Karpas-422 (cell line): ENCODE data around the gene MKKS. TPM values are rescaled to one million over a fixed set of nuclear protein-coding genes. Genes with fewer than 3 reads are reported as not detected.

Experiments used
- DNase-seq: peaks from one replicate; pipeline ENCODE4 v3.0.0-alpha.2; 2015
- H2AFZ ChIP-seq: fragments of 200-600 bp; sonication (generic); 2 replicates; pipeline ENCODE4 v1.6.1; 2014; ENCODE audit warnings: antibody characterized with exemption, low read length, mixed read lengths
- H3K27ac ChIP-seq: fragments of 200-600 bp; sonication (generic); 2 replicates; pipeline ENCODE4 v1.5.1; 2014; ENCODE audit warnings: mild to moderate bottlenecking, low read length, moderate library complexity
- H3K27me3 ChIP-seq: fragments of 200-600 bp; sonication (generic); 2 replicates; pipeline ENCODE4 v1.6.1; 2014; ENCODE audit warnings: low read length, mixed read lengths
- H3K36me3 ChIP-seq: fragments of 200-600 bp; sonication (generic); 2 replicates; pipeline ENCODE4 v1.6.1; 2014; ENCODE audit warnings: low read length, mixed read lengths; ENCODE audit not compliant: insufficient read depth
- H3K4me1 ChIP-seq: fragments of 200-600 bp; sonication (generic); 2 replicates; pipeline ENCODE4 v1.6.1; 2014; ENCODE audit warnings: mild to moderate bottlenecking, low read length, mixed read lengths
- H3K4me2 ChIP-seq: fragments of 200-600 bp; sonication (generic); 2 replicates; pipeline ENCODE4 v1.6.1; 2014; ENCODE audit warnings: low read length, low read depth, mild to moderate bottlenecking; ENCODE audit not compliant: poor library complexity, severe bottlenecking
- H3K4me3 ChIP-seq: fragments of 200-600 bp; sonication (generic); 2 replicates; pipeline ENCODE4 v1.5.1; 2014; ENCODE audit warnings: mild to moderate bottlenecking, antibody characterized with exemption, low read length, mixed read lengths
- H3K79me2 ChIP-seq: fragments of 200-600 bp; sonication (generic); 2 replicates; pipeline ENCODE4 v1.6.1; 2014; ENCODE audit warnings: mild to moderate bottlenecking, low read length, mixed read lengths
- H3K9ac ChIP-seq: fragments of 200-600 bp; sonication (generic); 2 replicates; pipeline ENCODE4 v1.6.0; 2014; ENCODE audit warnings: low read length
- H3K9me2 ChIP-seq: fragments of 200-600 bp; sonication (generic), shearing (Covaris generic); replicated peaks from 2 replicates; pipeline ENCODE4 v1.6.0; 2014; ENCODE audit warnings: mild to moderate bottlenecking, low read length, moderate library complexity; ENCODE audit not compliant: insufficient read depth
- H3K9me3 ChIP-seq: fragments of 300-700, 200-600 bp; sonication (generic); 2 replicates; pipeline ENCODE4 v1.6.1; 2014; ENCODE audit warnings: low read length, mixed read lengths
- H4K20me1 ChIP-seq: fragments of 200-600 bp; sonication (generic); 2 replicates; pipeline ENCODE4 v1.6.1; 2014; ENCODE audit warnings: mild to moderate bottlenecking, antibody characterized with exemption, low read length, low read depth; ENCODE audit not compliant: insufficient read depth
- total RNA-seq: library from RNA; depleted of rRNA; stranded (reverse); fragments of >200 nt; shearing (Covaris generic); gene quantifications from 2 replicates; pipeline ENCODE4 v1.2.3, GENCODE V29; 2014; ENCODE audit warnings: low replicate concordance

Gene MKKS
- total RNA-seq, 1 experiment from 2014 or later: 14.6 TPM

GRCh38 chr20:10368702-10369041, 65.3 kb downstream of the MKKS start:
- DNase-seq: no peak
- Histone ChIP-seq H4K20me1 (no peaks in the 10 kb centered on the region), H3K9me3 (no peaks in the 10 kb centered on the region), H3K36me3 (no peaks in the 10 kb centered on the region), H3K27ac (no peak overlapping the region), H3K9me2 (no peaks in the 10 kb centered on the region), H2AFZ (no peak overlapping the region), H3K27me3 (no peaks in the 10 kb centered on the region), H3K4me3 (no peak overlapping the region), H3K4me1 (no peaks in the 10 kb centered on the region), H3K9ac (no peak overlapping the region), H3K4me2 (no peak overlapping the region), H3K79me2 (no peaks in the 10 kb centered on the region)

- Histone ChIP-seq H3K4me2 (no peak overlapping the region), H4K20me1 (no peaks in the 10 kb centered on the region), H3K9ac (no peak overlapping the region), H3K36me3 (no peaks in the 10 kb centered on the region), H3K9me3 (no peaks in the 10 kb centered on the region), H3K79me2 (no peaks in the 10 kb centered on the region), H3K27me3 (no peaks in the 10 kb centered on the region), H3K27ac (no peak overlapping the region), H2AFZ (no peak overlapping the region), H3K9me2 (no peaks in the 10 kb centered on the region), H3K4me3 (no peak overlapping the region), H3K4me1 (no peaks in the 10 kb centered on the region)
- no peak for DNase-seq
Observed at GRCh38 chr20:10367943-10368701, 65.9 kb downstream of the MKKS start.

DNA sequence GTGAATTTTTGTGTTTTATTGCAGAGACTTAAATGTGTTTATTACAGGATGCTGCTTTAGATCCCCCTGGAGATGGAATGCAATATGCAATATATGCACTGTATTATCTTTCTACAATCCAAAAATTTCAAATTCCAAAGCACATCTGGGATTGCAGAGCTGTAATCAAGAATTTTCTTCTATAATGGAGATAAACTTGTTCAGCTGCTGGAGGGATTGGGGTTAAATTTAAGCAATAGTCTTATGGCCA, 66.4 kb downstream of the MKKS start:
- Histone ChIP-seq H3K4me1 (no peaks in the 10 kb centered on the region), H3K79me2 (no peaks in the 10 kb centered on the region), H3K27ac (no peak overlapping the region), H3K27me3 (no peaks in the 10 kb centered on the region), H3K4me2 (no peak overlapping the region), H3K36me3 (no peaks in the 10 kb centered on the region), H3K4me3 (no peak overlapping the region), H4K20me1 (no peaks in the 10 kb centered on the region), H3K9me2 (no peaks in the 10 kb centered on the region), H3K9ac (no peak overlapping the region), H3K9me3 (no peaks in the 10 kb centered on the region), H2AFZ (no peak overlapping the region)
- no peak for DNase-seq

DNA sequence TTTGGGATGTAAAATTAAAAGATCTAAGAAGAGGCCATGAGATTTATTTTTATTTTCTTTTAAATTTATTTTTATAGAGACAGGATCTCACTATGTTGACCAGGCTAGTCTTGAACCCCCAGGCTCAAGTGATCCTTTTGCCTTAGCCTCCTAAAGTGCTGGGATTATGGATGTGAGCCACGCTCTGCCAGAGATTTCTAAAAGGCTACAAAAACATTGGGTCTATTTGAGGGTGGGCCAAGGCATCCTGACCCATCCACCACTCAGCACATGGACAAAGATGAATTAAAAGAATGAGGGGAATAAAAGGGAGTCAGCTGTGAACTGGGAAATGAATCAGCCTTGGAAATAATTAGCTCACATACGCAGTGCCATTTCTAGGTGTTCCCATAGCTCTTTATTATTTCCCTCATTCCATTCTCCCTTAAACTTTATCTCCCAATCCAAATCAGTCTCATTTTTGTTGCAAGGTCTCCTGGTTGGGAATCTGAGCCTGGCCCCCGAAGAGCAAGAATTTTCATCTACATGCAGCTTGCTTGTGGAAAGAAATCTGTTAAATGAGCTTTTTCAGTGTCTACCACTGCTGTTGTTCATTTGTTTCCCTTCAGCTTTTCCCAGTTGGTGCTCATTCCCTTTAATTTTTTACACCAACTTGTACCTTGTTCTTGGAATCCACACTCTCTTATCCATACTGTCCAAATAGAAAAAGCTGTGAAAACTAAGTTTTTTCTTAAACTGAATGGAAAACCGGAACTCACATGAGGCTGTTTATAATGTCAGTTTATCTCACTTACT, 66.9 kb downstream of the MKKS start:
- no peak for DNase-seq
- H3K4me1 ChIP-seq: no peaks in the 10 kb centered on the region
- no peaks in the 10 kb centered on the region for H3K9me2 ChIP-seq
- H3K9me3 ChIP-seq: no peaks in the 10 kb centered on the region
- H3K79me2 ChIP-seq: no peaks in the 10 kb centered on the region
- H3K27ac ChIP-seq: no peak overlapping the region
- H3K36me3 ChIP-seq: no peaks in the 10 kb centered on the region
- H3K4me3 ChIP-seq: no peak overlapping the region
- H3K4me2 ChIP-seq: no peak overlapping the region
- no peak overlapping the region for H2AFZ ChIP-seq
- H4K20me1 ChIP-seq: no peaks in the 10 kb centered on the region
- no peak overlapping the region for H3K9ac ChIP-seq
- H3K27me3 ChIP-seq: no peaks in the 10 kb centered on the region

DNA sequence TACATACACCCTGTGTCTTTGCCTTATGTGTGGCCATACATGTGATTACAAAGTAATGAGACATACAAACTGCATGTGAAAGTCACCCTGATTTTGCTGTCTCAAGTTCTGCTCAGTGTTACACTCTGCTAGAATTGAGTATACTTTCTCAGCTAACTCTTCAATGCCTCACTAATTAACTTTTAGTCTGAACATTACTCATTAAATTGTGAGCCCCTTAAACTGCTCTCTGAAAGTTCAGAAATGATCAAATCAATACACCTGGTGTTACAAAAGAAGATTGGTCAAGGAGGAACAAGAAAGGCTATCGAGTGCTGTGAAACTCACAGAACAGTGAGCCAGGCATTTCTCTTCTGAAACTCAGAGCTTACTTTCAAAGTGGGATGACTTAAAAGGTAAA, 71.3 kb downstream of the MKKS start:
- no peaks in the 10 kb centered on the region for H3K79me2 ChIP-seq
- H3K4me2 ChIP-seq: no peak overlapping the region
- H3K36me3 ChIP-seq: no peaks in the 10 kb centered on the region
- no peak overlapping the region for H3K9ac ChIP-seq
- no peaks in the 10 kb centered on the region for H3K4me1 ChIP-seq
- no peaks in the 10 kb centered on the region for H3K9me3 ChIP-seq
- no peak overlapping the region for H2AFZ ChIP-seq
- DNase-seq: no peak
- no peaks in the 10 kb centered on the region for H3K27me3 ChIP-seq
- H3K4me3 ChIP-seq: no peak overlapping the region
- H4K20me1 ChIP-seq: no peaks in the 10 kb centered on the region
- no peak overlapping the region for H3K27ac ChIP-seq
- no peaks in the 10 kb centered on the region for H3K9me2 ChIP-seq

GRCh38 chr20:10360878-10361277, 73.1 kb downstream of the MKKS start:
- Histone ChIP-seq H3K9me3 (no peaks in the 10 kb centered on the region), H3K9me2 (no peaks in the 10 kb centered on the region), H3K4me2 (no peak overlapping the region), H3K4me3 (no peak overlapping the region), H3K9ac (no peak overlapping the region), H2AFZ (no peak overlapping the region), H4K20me1 (no peaks in the 10 kb centered on the region), H3K27me3 (no peaks in the 10 kb centered on the region), H3K36me3 (no peaks in the 10 kb centered on the region), H3K4me1 (no peaks in the 10 kb centered on the region), H3K79me2 (no peaks in the 10 kb centered on the region), H3K27ac (no peak overlapping the region)
- DNase-seq: no peak

- Histone ChIP-seq H3K9ac (no peak overlapping the region), H3K4me1 (no peaks in the 10 kb centered on the region), H3K9me2 (no peaks in the 10 kb centered on the region), H3K4me3 (no peak overlapping the region), H3K27ac (no peak overlapping the region), H3K9me3 (no peaks in the 10 kb centered on the region), H3K27me3 (no peaks in the 10 kb centered on the region), H3K79me2 (no peaks in the 10 kb centered on the region), H2AFZ (no peak overlapping the region), H3K4me2 (no peak overlapping the region), H3K36me3 (no peaks in the 10 kb centered on the region), H4K20me1 (no peaks in the 10 kb centered on the region)
- no peak for DNase-seq
Observed at GRCh38 chr20:10359621-10360040, 74.4 kb downstream of the MKKS start.

GRCh38 chr20:10357974-10358373, 76.0 kb downstream of the MKKS start:
- H3K9me2 ChIP-seq: no peaks in the 10 kb centered on the region
- H3K9me3 ChIP-seq: no peaks in the 10 kb centered on the region
- peak; percentile 45 for DNase-seq
- no peak overlapping the region for H3K4me2 ChIP-seq
- no peaks in the 10 kb centered on the region for H3K4me1 ChIP-seq
- H3K9ac ChIP-seq: no peak overlapping the region
- no peaks in the 10 kb centered on the region for H4K20me1 ChIP-seq
- no peak overlapping the region for H2AFZ ChIP-seq
- H3K4me3 ChIP-seq: no peak overlapping the region
- no peaks in the 10 kb centered on the region for H3K36me3 ChIP-seq
- no peaks in the 10 kb centered on the region for H3K27me3 ChIP-seq
- H3K79me2 ChIP-seq: no peaks in the 10 kb centered on the region
- H3K27ac ChIP-seq: no peak overlapping the region
